Measurements from ENCODE around the gene LIX1L. TPM values are rescaled to one million over a fixed set of nuclear protein-coding genes. Genes with fewer than 3 reads are reported as not detected.

Gene LIX1L
- total and polyA plus RNA-seq, 2 donors (not counting 1 experiment from before 2014, with no cell fraction given): 14.2 to 63.3 TPM

- Histone ChIP-seq H4K20me1 (ENCODE audit: control insufficient read depth, extremely low read depth, insufficient read depth, low read length) (no peaks in the 10 kb centered on the region), H3K27me3 (ENCODE audit: control insufficient read depth, insufficient read depth, low read length) (no peaks in the 10 kb centered on the region), H3K9ac (ENCODE audit: insufficient read depth, low read length) (no peak overlapping the region), H3K4me2 (ENCODE audit: extremely low read depth, insufficient read depth, low read length) (no peak overlapping the region), H3K4me3 (replicated peaks in 1 of 4; ENCODE audit: control extremely low read depth in 1 of 4, insufficient read depth in 1 of 4, low read depth in 3 of 4, low read length in 4 of 4) (no peak overlapping the region), H3K4me1 (ENCODE audit: control insufficient read depth, extremely low read depth, insufficient read depth, low read length) (peaks cover 19% of the 10 kb centered on the region), H2AFZ (ENCODE audit: low read length) (peak overlapping the region; percentile 22), H3K9me3 (ENCODE audit: control insufficient read depth, insufficient read depth, low read depth, low read length) (no peaks in the 10 kb centered on the region), H3K36me3 (ENCODE audit: control insufficient read depth, insufficient read depth, low read length) (no peaks in the 10 kb centered on the region), H3K79me2 (ENCODE audit: control insufficient read depth, insufficient read depth, low read length) (no peaks in the 10 kb centered on the region), H3K27ac (ENCODE audit: insufficient read depth, low read length) (peak overlapping the region; percentile 90)
- peak; percentile 39 to 75 for DNase-seq (ENCODE audit: low read depth in 2 of 2)
- no peak for TF ChIP-seq CTCF (conservative IDR thresholded peaks at IDR 0.05 in 1 of 2, IDR thresholded peaks at IDR 0.05 in 1 of 2; ENCODE audit: low read depth in 1 of 2, low read length in 2 of 2)
- no peak for TF ChIP-seq EZH2 (IDR thresholded peaks at IDR 0.05; ENCODE audit: low read length, missing control alignments)
Measured at GRCh38 chr1:145891143-145891542, 66.7 kb downstream of the LIX1L start.

GRCh38 chr1:145889722-145890121 lies 68.1 kb downstream of the LIX1L start:
- H3K79me2 ChIP-seq (ENCODE audit: control insufficient read depth, insufficient read depth, low read length): no peaks in the 10 kb centered on the region
- no peak overlapping the region for H3K9ac ChIP-seq (ENCODE audit: insufficient read depth, low read length)
- H3K27me3 ChIP-seq (ENCODE audit: control insufficient read depth, insufficient read depth, low read length): no peaks in the 10 kb centered on the region
- peaks cover 21% of the 10 kb centered on the region for H3K4me1 ChIP-seq (ENCODE audit: control insufficient read depth, extremely low read depth, insufficient read depth, low read length)
- H3K9me3 ChIP-seq (ENCODE audit: control insufficient read depth, insufficient read depth, low read depth, low read length): no peaks in the 10 kb centered on the region
- H3K4me3 ChIP-seq (replicated peaks in 1 of 4; ENCODE audit: control extremely low read depth in 1 of 4, insufficient read depth in 1 of 4, low read depth in 3 of 4, low read length in 4 of 4): no peak overlapping the region
- H3K36me3 ChIP-seq (ENCODE audit: control insufficient read depth, insufficient read depth, low read length): no peaks in the 10 kb centered on the region
- DNase-seq (ENCODE audit: low read depth in 2 of 2): peak in 1 of 2 donors; percentile 21
- no peak overlapping the region for H3K27ac ChIP-seq (ENCODE audit: insufficient read depth, low read length)
- no peak for TF ChIP-seq EZH2 (IDR thresholded peaks at IDR 0.05; ENCODE audit: low read length, missing control alignments)
- no peak for TF ChIP-seq CTCF (conservative IDR thresholded peaks at IDR 0.05 in 1 of 2, IDR thresholded peaks at IDR 0.05 in 1 of 2; ENCODE audit: low read depth in 1 of 2, low read length in 2 of 2)
- H3K4me2 ChIP-seq (ENCODE audit: extremely low read depth, insufficient read depth, low read length): no peak overlapping the region
- no peak overlapping the region for H2AFZ ChIP-seq (ENCODE audit: low read length)
- no peaks in the 10 kb centered on the region for H4K20me1 ChIP-seq (ENCODE audit: control insufficient read depth, extremely low read depth, insufficient read depth, low read length)

GRCh38 chr1:145887631-145888030 lies 70.2 kb downstream of the LIX1L start:
- Histone ChIP-seq H4K20me1 (ENCODE audit: control insufficient read depth, extremely low read depth, insufficient read depth, low read length) (no peaks in the 10 kb centered on the region), H3K27me3 (ENCODE audit: control insufficient read depth, insufficient read depth, low read length) (peaks cover 3% of the 10 kb centered on the region), H3K36me3 (ENCODE audit: control insufficient read depth, insufficient read depth, low read length) (no peaks in the 10 kb centered on the region), H3K4me3 (replicated peaks in 1 of 4; ENCODE audit: control extremely low read depth in 1 of 4, insufficient read depth in 1 of 4, low read depth in 3 of 4, low read length in 4 of 4) (no peak overlapping the region), H3K4me2 (ENCODE audit: extremely low read depth, insufficient read depth, low read length) (no peak overlapping the region), H3K9me3 (ENCODE audit: control insufficient read depth, insufficient read depth, low read depth, low read length) (no peaks in the 10 kb centered on the region), H2AFZ (ENCODE audit: low read length) (no peak overlapping the region), H3K27ac (ENCODE audit: insufficient read depth, low read length) (no peak overlapping the region), H3K9ac (ENCODE audit: insufficient read depth, low read length) (no peak overlapping the region), H3K79me2 (ENCODE audit: control insufficient read depth, insufficient read depth, low read length) (no peaks in the 10 kb centered on the region), H3K4me1 (ENCODE audit: control insufficient read depth, extremely low read depth, insufficient read depth, low read length) (peaks cover 15% of the 10 kb centered on the region)
- no peak for TF ChIP-seq CTCF (conservative IDR thresholded peaks at IDR 0.05 in 1 of 2, IDR thresholded peaks at IDR 0.05 in 1 of 2; ENCODE audit: low read depth in 1 of 2, low read length in 2 of 2)
- TF ChIP-seq EZH2 (IDR thresholded peaks at IDR 0.05; ENCODE audit: low read length, missing control alignments): no peak
- no peak for DNase-seq (ENCODE audit: low read depth in 2 of 2)
